Colonic mucosa (tissue), 4 donors: ENCODE measurements around the gene DOHH. TPM values are rescaled to one million over a fixed set of nuclear protein-coding genes. Genes with fewer than 3 reads are reported as not detected.

Source experiments
- DNase-seq: peaks from one replicate; pipeline ENCODE4 v3.0.0-alpha.2; 2020
- H3K27ac ChIP-seq: fragments of 200-600 bp; one replicate; pipeline ENCODE4 v1.8.0; 2021
- H3K27me3 ChIP-seq: fragments of 200-600 bp; one replicate; pipeline ENCODE4 v1.8.0; 2021
- H3K36me3 ChIP-seq: fragments of 200-600 bp; one replicate; pipeline ENCODE4 v1.8.0; 2021
- H3K4me1 ChIP-seq: fragments of 200-600 bp; one replicate; pipeline ENCODE4 v1.8.0; 2021; ENCODE audit warnings: mild to moderate bottlenecking
- H3K4me3 ChIP-seq: fragments of 200-600 bp; one replicate; pipeline ENCODE4 v1.8.0; 2021
- H3K9ac ChIP-seq, 2 donors: one replicate each; pipeline ENCODE4 v1.7.0; 2013; ENCODE audit warnings: control low read depth in 2 of 2, low read depth in 2 of 2, low read length in 2 of 2
- H3K9me3 ChIP-seq: fragments of 200-600 bp; one replicate; pipeline ENCODE4 v1.8.0; 2021
- CTCF ChIP-seq: fragments of 200-600 bp; IDR thresholded peaks from one replicate; pipeline ENCODE4 v1.8.0; 2022; ENCODE audit warnings: antibody characterized with exemption, mild to moderate bottlenecking
- intact Hi-C: fragments of 100-400 bp; cut with DNase I; formaldehyde crosslinking; loops from one replicate; pipeline ENCODE4 v1.14.1; 2022
- total RNA-seq, 2 donors: library from RNA; stranded (reverse); fragmentation: NEBNext Ultra II Directional in 1 of 2; extraction: Animal tissue kit (Norgen Biotek cat#: 25700) in 1 of 2; gene quantifications; one replicate each; pipeline ENCODE4 v1.2.1, GENCODE V29; 2021
- donor health status: healthy.
- donor health status: DM: no; HTN: no; CAD: no.
- donor health status: DM: no; HTN: no; CAD: no.

DOHH gene
- total RNA-seq, 2 donors from 2014 or later: 9.5 to 24.4 TPM

GRCh38 chr19:3539756-3540118, 39.3 kb upstream of the DOHH start:
- intact Hi-C loops: no loop called here
- H3K4me3 ChIP-seq: no peak overlapping the region
- H3K4me1 ChIP-seq: no peaks in the 10 kb centered on the region
- peaks cover 9% of the 10 kb centered on the region for H3K36me3 ChIP-seq
- H3K27ac ChIP-seq: no peak overlapping the region
- H3K9me3 ChIP-seq: no peaks in the 10 kb centered on the region
- DNase-seq: no peak
- H3K27me3 ChIP-seq: no peaks in the 10 kb centered on the region
- no peak for TF ChIP-seq CTCF
- no peak overlapping the region for H3K9ac ChIP-seq

GRCh38 chr19:3538965-3539755, 38.7 kb upstream of the DOHH start, which contains the start of gene TEKTIP1:
TSS of gene TEKTIP1 (plus strand) at chr19:3539174. CDS start at chr19:3539178, 4 bp downstream.
- Histone ChIP-seq H3K27me3 (no peaks in the 10 kb centered on the region), H3K36me3 (peaks cover 9% of the 10 kb centered on the region), H3K27ac (no peak within 1 kb of the TSS), H3K4me3 (no peak within 1 kb of the TSS), H3K9ac (no peak within 1 kb of the TSS), H3K9me3 (no peaks in the 10 kb centered on the region), H3K4me1 (no peaks in the 10 kb centered on the region)
- no peak for DNase-seq
- TF ChIP-seq CTCF: no peak
- intact Hi-C loops: no loop called here

- Histone ChIP-seq H3K27me3 (no peaks in the 10 kb centered on the region), H3K36me3 (peaks cover 9% of the 10 kb centered on the region), H3K4me1 (no peaks in the 10 kb centered on the region), H3K9me3 (no peaks in the 10 kb centered on the region), H3K9ac (no peak overlapping the region), H3K4me3 (no peak overlapping the region), H3K27ac (no peak overlapping the region)
- DNase-seq: no peak
- no peak for TF ChIP-seq CTCF
- intact Hi-C loops: no loop called here
Measured at GRCh38 chr19:3538258-3538929, 37.9 kb upstream of the DOHH start.

GRCh38 chr19:3537438-3538240, 37.2 kb upstream of the DOHH start:
- Histone ChIP-seq H3K9ac (no peak overlapping the region), H3K27ac (no peak overlapping the region), H3K9me3 (no peaks in the 10 kb centered on the region), H3K4me1 (no peaks in the 10 kb centered on the region), H3K4me3 (no peak overlapping the region), H3K36me3 (peaks cover 12% of the 10 kb centered on the region), H3K27me3 (no peaks in the 10 kb centered on the region)
- TF ChIP-seq CTCF: no peak
- no peak for DNase-seq
- intact Hi-C loops: no loop called here

GRCh38 chr19:3537101-3537437, 36.6 kb upstream of the DOHH start:
- H3K4me3 ChIP-seq: no peak overlapping the region
- no peaks in the 10 kb centered on the region for H3K27me3 ChIP-seq
- peaks cover 17% of the 10 kb centered on the region for H3K36me3 ChIP-seq
- H3K9me3 ChIP-seq: no peaks in the 10 kb centered on the region
- H3K27ac ChIP-seq: no peak overlapping the region
- DNase-seq: no peak
- no peak overlapping the region for H3K9ac ChIP-seq
- TF ChIP-seq CTCF: no peak
- no peaks in the 10 kb centered on the region for H3K4me1 ChIP-seq
- intact Hi-C loops: no loop called here
